Astrocyte (in vitro differentiated cells and primary cell): ENCODE measurements around the gene PLEKHM2.

Experiments
- EZH2 ChIP-seq: IDR thresholded peaks from 2 replicates; pipeline ENCODE4 v1.6.1; 2012; ENCODE audit warnings: mild to moderate bottlenecking, low read length, inconsistent platforms; ENCODE audit not compliant: insufficient read depth
- TF ChIP-seq, protein P1 (sequence below): IDR thresholded peaks from 2 replicates; pipeline ENCODE4 v1.5.1; 2011; ENCODE audit warnings: low read depth, mild to moderate bottlenecking, inconsistent platforms, low read length, moderate library complexity; ENCODE audit not compliant: insufficient read depth

DNA sequence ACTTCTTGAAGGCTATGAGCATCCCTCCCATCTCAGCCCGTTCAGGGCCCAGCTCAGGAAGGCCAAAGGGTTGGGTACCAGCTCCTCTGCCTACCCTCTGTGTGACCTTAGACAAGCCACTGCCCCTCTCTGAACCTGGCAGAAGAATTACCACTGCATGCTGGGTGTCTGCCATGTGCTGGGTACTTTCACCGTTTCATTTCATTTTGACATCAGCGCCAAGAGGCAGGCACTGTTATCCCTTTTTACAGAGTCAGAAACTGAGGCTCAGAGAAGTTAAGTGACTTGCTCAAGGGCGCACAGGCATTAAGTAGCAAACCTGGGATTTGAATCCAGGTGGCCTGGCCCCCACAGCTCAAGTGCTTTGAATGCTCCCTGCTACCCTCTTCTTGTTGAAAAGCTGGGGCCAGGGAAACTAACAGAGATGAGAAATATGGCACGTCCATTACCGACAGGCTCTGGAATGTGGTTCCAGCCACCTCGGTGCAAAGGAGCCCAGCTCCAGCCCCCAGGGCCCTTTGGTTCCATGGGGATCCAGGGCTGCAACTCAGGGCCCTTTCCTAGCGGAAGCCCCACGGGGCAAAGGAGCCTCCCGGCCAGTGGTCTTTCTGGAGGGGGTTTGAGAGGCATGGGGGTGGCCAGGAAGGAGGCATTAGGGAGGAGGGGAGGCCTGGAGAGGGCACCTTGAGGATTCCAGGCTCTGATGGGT is 64.7 kb downstream of the PLEKHM2 start:
- TF ChIP-seq, protein P1, sequence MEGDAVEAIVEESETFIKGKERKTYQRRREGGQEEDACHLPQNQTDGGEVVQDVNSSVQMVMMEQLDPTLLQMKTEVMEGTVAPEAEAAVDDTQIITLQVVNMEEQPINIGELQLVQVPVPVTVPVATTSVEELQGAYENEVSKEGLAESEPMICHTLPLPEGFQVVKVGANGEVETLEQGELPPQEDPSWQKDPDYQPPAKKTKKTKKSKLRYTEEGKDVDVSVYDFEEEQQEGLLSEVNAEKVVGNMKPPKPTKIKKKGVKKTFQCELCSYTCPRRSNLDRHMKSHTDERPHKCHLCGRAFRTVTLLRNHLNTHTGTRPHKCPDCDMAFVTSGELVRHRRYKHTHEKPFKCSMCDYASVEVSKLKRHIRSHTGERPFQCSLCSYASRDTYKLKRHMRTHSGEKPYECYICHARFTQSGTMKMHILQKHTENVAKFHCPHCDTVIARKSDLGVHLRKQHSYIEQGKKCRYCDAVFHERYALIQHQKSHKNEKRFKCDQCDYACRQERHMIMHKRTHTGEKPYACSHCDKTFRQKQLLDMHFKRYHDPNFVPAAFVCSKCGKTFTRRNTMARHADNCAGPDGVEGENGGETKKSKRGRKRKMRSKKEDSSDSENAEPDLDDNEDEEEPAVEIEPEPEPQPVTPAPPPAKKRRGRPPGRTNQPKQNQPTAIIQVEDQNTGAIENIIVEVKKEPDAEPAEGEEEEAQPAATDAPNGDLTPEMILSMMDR = no peak
- TF ChIP-seq EZH2 = no peak
